Neural progenitor cell (in vitro differentiated cells): ENCODE data around the gene CA10. TPM values are rescaled to one million over a fixed set of nuclear protein-coding genes. Genes with fewer than 3 reads are reported as not detected.

ENCODE experiments used
- DNase-seq: peaks from one replicate; pipeline ENCODE4 v3.0.0-alpha.2; 2016; ENCODE audit warnings: low spot score
- H2AFZ ChIP-seq: fragments of 200-600 bp; sonication (generic); replicated peaks from 2 replicates; pipeline ENCODE4 v1.6.1; 2016; ENCODE audit warnings: antibody characterized with exemption
- H3F3A ChIP-seq: fragments of 200-600 bp; sonication (generic); 2 replicates; pipeline ENCODE4 v1.6.1; 2016; ENCODE audit warnings: antibody characterized with exemption, low read depth
- H3K27ac ChIP-seq: fragments of 200-600 bp; sonication (generic); 2 replicates; pipeline ENCODE4 v1.5.1; 2016; ENCODE audit warnings: mild to moderate bottlenecking
- H3K27me3 ChIP-seq: fragments of 200-600 bp; sonication (generic); 2 replicates; pipeline ENCODE4 v1.6.1; 2016; ENCODE audit warnings: mild to moderate bottlenecking, moderate library complexity
- H3K36me3 ChIP-seq: fragments of 200-600 bp; sonication (generic); 2 replicates; pipeline ENCODE4 v1.5.1; 2016
- H3K4me1 ChIP-seq: fragments of 200-600 bp; sonication (generic); 2 replicates; pipeline ENCODE4 v1.6.1; 2016; ENCODE audit warnings: mixed run types
- H3K4me2 ChIP-seq: fragments of 200-600 bp; sonication (generic); 2 replicates; pipeline ENCODE4 v1.6.1; 2016
- H3K4me3 ChIP-seq: fragments of 200-600 bp; sonication (generic); 2 replicates; pipeline ENCODE4 v1.5.1; 2016
- H3K79me2 ChIP-seq: fragments of 200-600 bp; sonication (generic); 2 replicates; pipeline ENCODE4 v1.6.1; 2016; ENCODE audit warnings: low read depth
- H3K9ac ChIP-seq: fragments of 200-600 bp; sonication (generic); 2 replicates; pipeline ENCODE4 v1.6.1; 2016
- H3K9me3 ChIP-seq: fragments of 200-600 bp; sonication (generic); 2 replicates; pipeline ENCODE4 v1.5.1; 2016; ENCODE audit warnings: low read depth
- H4K20me1 ChIP-seq: fragments of 200-600 bp; sonication (generic); 2 replicates; pipeline ENCODE4 v1.6.1; 2016; ENCODE audit warnings: low read depth
- H3K27ac Mint-ChIP-seq: 3 replicates; pipeline ENCODE4 v1.8.0; 2021; ENCODE audit warnings: mixed read lengths
- H3K27me3 Mint-ChIP-seq: 2 replicates; pipeline ENCODE4 v1.8.0; 2022; ENCODE audit warnings: low read depth, mild to moderate bottlenecking, inconsistent platforms, moderate library complexity, mixed read lengths; ENCODE audit not compliant: insufficient read depth
- H3K36me3 Mint-ChIP-seq: 3 replicates; pipeline ENCODE4 v1.8.0; 2021; ENCODE audit warnings: mixed read lengths
- H3K4me1 Mint-ChIP-seq: 3 replicates; pipeline ENCODE4 v1.8.0; 2021; ENCODE audit warnings: mixed read lengths
- H3K4me3 Mint-ChIP-seq: 3 replicates; pipeline ENCODE4 v1.8.0; 2021; ENCODE audit warnings: mild to moderate bottlenecking, moderate library complexity, mixed read lengths
- H3K9me3 Mint-ChIP-seq: 3 replicates; pipeline ENCODE4 v1.8.0; 2020; ENCODE audit warnings: mixed read lengths
- EZH2 ChIP-seq: fragments of 200-600 bp; sonication (generic); IDR thresholded peaks from 2 replicates; pipeline ENCODE4 v1.6.1; 2017; ENCODE audit warnings: antibody characterized with exemption, mild to moderate bottlenecking, moderate library complexity
- EZH2phosphoT487 ChIP-seq: fragments of 200-600 bp; sonication (generic); IDR thresholded peaks from 2 replicates; pipeline ENCODE4 v1.6.1; 2017; ENCODE audit warnings: antibody characterized with exemption
- total RNA-seq: library from RNA; depleted of rRNA; stranded (reverse); fragments of >200 nt; gene quantifications from 2 replicates; pipeline ENCODE4 v1.2.3, GENCODE V29; 2015; ENCODE audit warnings: low replicate concordance
- TF ChIP-seq, protein P1 (sequence below): fragments of 200-600 bp; sonication (generic); IDR thresholded peaks from 2 replicates; pipeline ENCODE4 v1.5.1; 2017; ENCODE audit warnings: antibody characterized with exemption, mild to moderate bottlenecking

Gene CA10
- total RNA-seq, 1 donor from 2014 or later = 0.65 TPM

GRCh38 chr17:51673070-51673469 lies 485.4 kb downstream of the CA10 start:
- H3K4me1 Mint-ChIP-seq = peaks cover 5% of the 10 kb centered on the region
- Histone ChIP-seq H4K20me1 (no peaks in the 10 kb centered on the region), H3K9ac (no peak overlapping the region), H3K27ac (no peak overlapping the region), H3K4me1 (no peaks in the 10 kb centered on the region), H3K79me2 (no peaks in the 10 kb centered on the region), H3F3A (no peaks in the 10 kb centered on the region), H3K4me3 (no peak overlapping the region), H3K36me3 (no peaks in the 10 kb centered on the region), H3K9me3 (no peaks in the 10 kb centered on the region), H3K27me3 (no peaks in the 10 kb centered on the region), H3K4me2 (no peak overlapping the region), H2AFZ (no peak overlapping the region)
- no peak overlapping the region for H3K27ac Mint-ChIP-seq
- no peak for DNase-seq
- H3K9me3 Mint-ChIP-seq = peaks cover 6% of the 10 kb centered on the region
- TF ChIP-seq EZH2 (no peak), EZH2phosphoT487 (no peak)
- TF ChIP-seq, protein P1, sequence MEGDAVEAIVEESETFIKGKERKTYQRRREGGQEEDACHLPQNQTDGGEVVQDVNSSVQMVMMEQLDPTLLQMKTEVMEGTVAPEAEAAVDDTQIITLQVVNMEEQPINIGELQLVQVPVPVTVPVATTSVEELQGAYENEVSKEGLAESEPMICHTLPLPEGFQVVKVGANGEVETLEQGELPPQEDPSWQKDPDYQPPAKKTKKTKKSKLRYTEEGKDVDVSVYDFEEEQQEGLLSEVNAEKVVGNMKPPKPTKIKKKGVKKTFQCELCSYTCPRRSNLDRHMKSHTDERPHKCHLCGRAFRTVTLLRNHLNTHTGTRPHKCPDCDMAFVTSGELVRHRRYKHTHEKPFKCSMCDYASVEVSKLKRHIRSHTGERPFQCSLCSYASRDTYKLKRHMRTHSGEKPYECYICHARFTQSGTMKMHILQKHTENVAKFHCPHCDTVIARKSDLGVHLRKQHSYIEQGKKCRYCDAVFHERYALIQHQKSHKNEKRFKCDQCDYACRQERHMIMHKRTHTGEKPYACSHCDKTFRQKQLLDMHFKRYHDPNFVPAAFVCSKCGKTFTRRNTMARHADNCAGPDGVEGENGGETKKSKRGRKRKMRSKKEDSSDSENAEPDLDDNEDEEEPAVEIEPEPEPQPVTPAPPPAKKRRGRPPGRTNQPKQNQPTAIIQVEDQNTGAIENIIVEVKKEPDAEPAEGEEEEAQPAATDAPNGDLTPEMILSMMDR = no peak
- no peaks in the 10 kb centered on the region for H3K36me3 Mint-ChIP-seq
- H3K4me3 Mint-ChIP-seq = no peak overlapping the region
- peaks cover 5% of the 10 kb centered on the region for H3K27me3 Mint-ChIP-seq

DNA sequence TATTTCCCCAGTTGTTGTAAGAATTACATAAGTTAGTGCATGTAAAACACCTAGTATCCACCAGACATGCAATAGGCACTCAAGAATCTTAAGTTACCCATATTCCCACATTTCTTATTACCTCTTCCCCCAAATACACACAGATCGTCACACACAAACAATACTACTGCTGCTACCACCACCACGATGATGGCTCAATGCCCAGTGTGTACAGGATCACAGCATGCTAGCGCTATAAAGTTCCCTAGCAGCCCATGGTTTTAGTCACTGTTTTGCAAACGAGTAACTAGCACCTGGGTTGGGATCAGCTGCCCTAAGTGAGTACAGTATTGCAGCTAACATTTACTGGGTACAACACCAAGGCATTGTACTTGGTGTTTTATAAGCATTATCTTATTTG lies 486.4 kb downstream of the CA10 start:
- H3K36me3 Mint-ChIP-seq = no peaks in the 10 kb centered on the region
- TF ChIP-seq EZH2 (no peak), EZH2phosphoT487 (no peak)
- TF ChIP-seq, protein P1 = no peak

GRCh38 chr17:51670899-51671298 lies 487.6 kb downstream of the CA10 start:
- Histone ChIP-seq H2AFZ (no peak overlapping the region), H3F3A (no peaks in the 10 kb centered on the region), H3K36me3 (no peaks in the 10 kb centered on the region), H3K9ac (no peak overlapping the region), H3K9me3 (no peaks in the 10 kb centered on the region), H3K4me2 (no peak overlapping the region), H3K27ac (no peak overlapping the region), H3K27me3 (no peaks in the 10 kb centered on the region), H3K79me2 (no peaks in the 10 kb centered on the region), H4K20me1 (no peaks in the 10 kb centered on the region), H3K4me1 (no peaks in the 10 kb centered on the region), H3K4me3 (no peak overlapping the region)
- Mint-ChIP-seq H3K27me3 (peaks cover 2% of the 10 kb centered on the region), H3K9me3 (peaks cover 14% of the 10 kb centered on the region), H3K4me1 (peaks cover 5% of the 10 kb centered on the region), H3K4me3 (no peak overlapping the region), H3K36me3 (no peaks in the 10 kb centered on the region), H3K27ac (peak overlapping the region; percentile 4)
- no peak for DNase-seq
- TF ChIP-seq EZH2phosphoT487 (no peak), EZH2 (no peak)
- TF ChIP-seq, protein P1 = no peak

More for the DNA sequence above, 486.4 kb downstream of the CA10 start:
- no peak overlapping the region for H3K27ac ChIP-seq
- H3K27ac Mint-ChIP-seq = no peak overlapping the region
- H4K20me1 ChIP-seq = no peaks in the 10 kb centered on the region
- no peak overlapping the region for H3K4me3 ChIP-seq
- H3K79me2 ChIP-seq = no peaks in the 10 kb centered on the region
- peaks cover 5% of the 10 kb centered on the region for H3K4me1 Mint-ChIP-seq
- peaks cover 2% of the 10 kb centered on the region for H3K27me3 Mint-ChIP-seq
- no peak overlapping the region for H3K9ac ChIP-seq
- peaks cover 14% of the 10 kb centered on the region for H3K9me3 Mint-ChIP-seq
- H2AFZ ChIP-seq = no peak overlapping the region
- no peak overlapping the region for H3K4me3 Mint-ChIP-seq
- no peaks in the 10 kb centered on the region for H3K36me3 ChIP-seq
- H3K9me3 ChIP-seq = no peaks in the 10 kb centered on the region
- no peaks in the 10 kb centered on the region for H3K27me3 ChIP-seq
- H3F3A ChIP-seq = no peaks in the 10 kb centered on the region
- no peaks in the 10 kb centered on the region for H3K4me1 ChIP-seq
- no peak for DNase-seq
- H3K4me2 ChIP-seq = no peak overlapping the region

DNA sequence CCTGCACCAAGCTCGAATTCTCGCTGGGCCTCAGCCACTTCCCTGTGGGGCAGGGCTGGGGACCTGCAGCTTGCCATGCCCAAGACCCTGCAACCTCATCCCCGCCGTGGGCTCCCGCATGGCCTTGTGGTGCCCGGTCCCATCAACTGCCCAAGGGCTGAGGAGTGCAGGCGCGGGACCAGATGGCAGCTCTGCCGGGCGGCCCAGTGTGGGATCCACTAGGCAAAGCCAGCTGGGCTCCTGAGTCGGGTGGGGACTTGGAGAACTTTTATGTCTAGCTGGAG lies 489.6 kb downstream of the CA10 start:
- Histone ChIP-seq H3K9me3 (no peaks in the 10 kb centered on the region), H4K20me1 (no peaks in the 10 kb centered on the region), H3K27me3 (no peaks in the 10 kb centered on the region), H3K36me3 (no peaks in the 10 kb centered on the region), H3F3A (no peaks in the 10 kb centered on the region), H3K4me1 (no peaks in the 10 kb centered on the region), H3K4me2 (no peak overlapping the region), H3K9ac (no peak overlapping the region), H3K4me3 (no peak overlapping the region), H2AFZ (no peak overlapping the region), H3K79me2 (no peaks in the 10 kb centered on the region), H3K27ac (no peak overlapping the region)
- peaks cover 14% of the 10 kb centered on the region for H3K9me3 Mint-ChIP-seq
- H3K36me3 Mint-ChIP-seq = no peaks in the 10 kb centered on the region
- no peak overlapping the region for H3K4me3 Mint-ChIP-seq
- no peak overlapping the region for H3K27ac Mint-ChIP-seq
- TF ChIP-seq EZH2 = no peak
- TF ChIP-seq, protein P1 = no peak
- TF ChIP-seq EZH2phosphoT487 = no peak
- no peaks in the 10 kb centered on the region for H3K4me1 Mint-ChIP-seq
- DNase-seq = no peak
- peaks cover 2% of the 10 kb centered on the region for H3K27me3 Mint-ChIP-seq
